Ishikawa (cell line): ENCODE data around the gene GAB1.

Source experiments
- CEBPB ChIP-seq: IDR thresholded peaks from 2 replicates; pipeline ENCODE4 v1.6.1; 2012
- CREB1 ChIP-seq: IDR thresholded peaks from 2 replicates; pipeline ENCODE4 v1.6.1; 2012; ENCODE audit warnings: low read depth
- EGR1 ChIP-seq: IDR thresholded peaks from 2 replicates; pipeline ENCODE4 v1.6.1; 2012
- EP300 ChIP-seq: IDR thresholded peaks from 2 replicates; pipeline ENCODE4 v1.6.1; 2012; ENCODE audit warnings: borderline replicate concordance
- FOXM1 ChIP-seq: IDR thresholded peaks from 2 replicates; pipeline ENCODE4 v1.6.1; 2012; ENCODE audit warnings: low read depth, borderline replicate concordance
- NFIC ChIP-seq: IDR thresholded peaks from 2 replicates; pipeline ENCODE4 v1.6.1; 2012
- RAD21 ChIP-seq: IDR thresholded peaks from 2 replicates; pipeline ENCODE4 v1.6.1; 2012; ENCODE audit warnings: low read depth
- TAF1 ChIP-seq: IDR thresholded peaks from 2 replicates; pipeline ENCODE4 v1.6.1; 2012; ENCODE audit warnings: low read depth, mild to moderate bottlenecking
- TCF12 ChIP-seq: IDR thresholded peaks from 2 replicates; pipeline ENCODE4 v1.6.1; 2012; ENCODE audit warnings: low read depth
- TEAD4 ChIP-seq: IDR thresholded peaks from 2 replicates; pipeline ENCODE4 v1.6.1; 2012
- USF1 ChIP-seq: IDR thresholded peaks from 2 replicates; pipeline ENCODE4 v1.6.1; 2012
- YY1 ChIP-seq: IDR thresholded peaks from 2 replicates; pipeline ENCODE4 v1.6.1; 2012; ENCODE audit warnings: low read depth
- ZBTB7A ChIP-seq: IDR thresholded peaks from 2 replicates; pipeline ENCODE4 v1.6.1; 2012; ENCODE audit warnings: low read depth
- TF ChIP-seq, protein P1 (sequence below): IDR thresholded peaks from 2 replicates; pipeline ENCODE4 v1.6.1; 2012; ENCODE audit warnings: low read depth, mild to moderate bottlenecking
- TF ChIP-seq, protein P2 (sequence below): IDR thresholded peaks from 2 replicates; pipeline ENCODE4 v1.6.1; 2012

The GAB1 gene

GRCh38 chr4:143517764-143518163, 181.1 kb downstream of the GAB1 start:
- TF ChIP-seq USF1 (no peak), FOXM1 (no peak), CEBPB (no peak), YY1 (no peak), NFIC (no peak), TAF1 (no peak), TCF12 (no peak), ZBTB7A (no peak), EGR1 (no peak), EP300 (no peak), CREB1 (no peak), TEAD4 (no peak), RAD21 (no peak)
- TF ChIP-seq, protein P1, sequence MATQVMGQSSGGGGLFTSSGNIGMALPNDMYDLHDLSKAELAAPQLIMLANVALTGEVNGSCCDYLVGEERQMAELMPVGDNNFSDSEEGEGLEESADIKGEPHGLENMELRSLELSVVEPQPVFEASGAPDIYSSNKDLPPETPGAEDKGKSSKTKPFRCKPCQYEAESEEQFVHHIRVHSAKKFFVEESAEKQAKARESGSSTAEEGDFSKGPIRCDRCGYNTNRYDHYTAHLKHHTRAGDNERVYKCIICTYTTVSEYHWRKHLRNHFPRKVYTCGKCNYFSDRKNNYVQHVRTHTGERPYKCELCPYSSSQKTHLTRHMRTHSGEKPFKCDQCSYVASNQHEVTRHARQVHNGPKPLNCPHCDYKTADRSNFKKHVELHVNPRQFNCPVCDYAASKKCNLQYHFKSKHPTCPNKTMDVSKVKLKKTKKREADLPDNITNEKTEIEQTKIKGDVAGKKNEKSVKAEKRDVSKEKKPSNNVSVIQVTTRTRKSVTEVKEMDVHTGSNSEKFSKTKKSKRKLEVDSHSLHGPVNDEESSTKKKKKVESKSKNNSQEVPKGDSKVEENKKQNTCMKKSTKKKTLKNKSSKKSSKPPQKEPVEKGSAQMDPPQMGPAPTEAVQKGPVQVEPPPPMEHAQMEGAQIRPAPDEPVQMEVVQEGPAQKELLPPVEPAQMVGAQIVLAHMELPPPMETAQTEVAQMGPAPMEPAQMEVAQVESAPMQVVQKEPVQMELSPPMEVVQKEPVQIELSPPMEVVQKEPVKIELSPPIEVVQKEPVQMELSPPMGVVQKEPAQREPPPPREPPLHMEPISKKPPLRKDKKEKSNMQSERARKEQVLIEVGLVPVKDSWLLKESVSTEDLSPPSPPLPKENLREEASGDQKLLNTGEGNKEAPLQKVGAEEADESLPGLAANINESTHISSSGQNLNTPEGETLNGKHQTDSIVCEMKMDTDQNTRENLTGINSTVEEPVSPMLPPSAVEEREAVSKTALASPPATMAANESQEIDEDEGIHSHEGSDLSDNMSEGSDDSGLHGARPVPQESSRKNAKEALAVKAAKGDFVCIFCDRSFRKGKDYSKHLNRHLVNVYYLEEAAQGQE, result no peak
- TF ChIP-seq, protein P2, sequence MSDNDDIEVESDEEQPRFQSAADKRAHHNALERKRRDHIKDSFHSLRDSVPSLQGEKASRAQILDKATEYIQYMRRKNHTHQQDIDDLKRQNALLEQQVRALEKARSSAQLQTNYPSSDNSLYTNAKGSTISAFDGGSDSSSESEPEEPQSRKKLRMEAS, result no peak
